Smooth muscle cell (in vitro differentiated cells): ENCODE results near the gene TRIM26. TPM values are rescaled to one million over a fixed set of nuclear protein-coding genes. Genes with fewer than 3 reads are reported as not detected.

Experiments
- DNase-seq: peaks from one replicate; lab custom pipeline; 2025; ENCODE audit not compliant: unreplicated experiment; lab: John Stamatoyannopoulos, UW
- H2AFZ ChIP-seq: fragments of 200-600 bp; sonication (generic); 2 replicates; pipeline ENCODE4 v1.6.0; 2016; ENCODE audit warnings: antibody characterized with exemption, low read depth, mild to moderate bottlenecking
- H3F3A ChIP-seq: fragments of 200-600 bp; sonication (generic); 2 replicates; pipeline ENCODE4 v1.6.0; 2017; ENCODE audit warnings: antibody characterized with exemption, low read depth
- H3K27ac ChIP-seq: fragments of 200-600 bp; sonication (generic); 2 replicates; pipeline ENCODE4 v1.5.1; 2016; ENCODE audit warnings: low read depth, mild to moderate bottlenecking
- H3K27me3 ChIP-seq: fragments of 200-600 bp; sonication (generic); 2 replicates; pipeline ENCODE4 v1.6.1; 2016; ENCODE audit warnings: low read depth, mild to moderate bottlenecking
- H3K36me3 ChIP-seq: fragments of 200-600 bp; sonication (generic); 2 replicates; pipeline ENCODE4 v1.5.1; 2016; ENCODE audit warnings: low read depth
- H3K4me1 ChIP-seq: fragments of 200-600 bp; sonication (generic); 2 replicates; pipeline ENCODE4 v1.5.1; 2016; ENCODE audit warnings: low read depth
- H3K4me2 ChIP-seq: fragments of 200-600 bp; sonication (generic); 2 replicates; pipeline ENCODE4 v1.6.0; 2016; ENCODE audit warnings: mild to moderate bottlenecking
- H3K4me3 ChIP-seq: fragments of 200-600 bp; sonication (generic); 2 replicates; pipeline ENCODE4 v1.5.1; 2016; ENCODE audit warnings: mild to moderate bottlenecking
- H3K79me2 ChIP-seq: fragments of 200-600 bp; sonication (generic); 2 replicates; pipeline ENCODE4 v1.6.0; 2016; ENCODE audit warnings: low read depth, mild to moderate bottlenecking
- H3K9ac ChIP-seq: fragments of 200-600 bp; sonication (generic); 2 replicates; pipeline ENCODE4 v1.6.0; 2016; ENCODE audit warnings: low read depth
- H3K9me3 ChIP-seq: fragments of 200-600 bp; sonication (generic); replicated peaks from 2 replicates; pipeline ENCODE4 v1.5.1; 2016; ENCODE audit warnings: low read depth
- H4K20me1 ChIP-seq: fragments of 200-600 bp; sonication (generic); 2 replicates; pipeline ENCODE4 v1.6.0; 2016; ENCODE audit warnings: low read depth
- CTCF ChIP-seq: fragments of 200-600 bp; sonication (generic); IDR thresholded peaks from 2 replicates; pipeline ENCODE4 v1.5.1; 2017; ENCODE audit warnings: borderline replicate concordance, mild to moderate bottlenecking, antibody characterized with exemption; ENCODE audit not compliant: insufficient read depth, poor library complexity, severe bottlenecking
- WGBS: methylation state at CpG from one replicate; pipeline ENCODE4 v1.1.7; 2016; ENCODE audit warnings: low lambda C conversion rate; 5-methylcytosine and 5-hydroxymethylcytosine counted together
- polyA plus RNA-seq: library from polyadenylated mRNA; unstranded; fragments of >200 nt; fragmentation: Nextera tagmentation; extraction: Ambion mirVana; gene quantifications from 2 replicates; pipeline ENCODE4 v1.2.1, GENCODE V29; 2016
- total RNA-seq: library from RNA; depleted of rRNA; stranded (reverse); fragments of >200 nt; gene quantifications from 2 replicates; pipeline ENCODE4 v1.2.3, GENCODE V29; 2014

Gene TRIM26
- total and polyA plus RNA-seq, 2 experiments from 2014 or later: 17.1 to 21.3 TPM

- Histone ChIP-seq H3K79me2 (peaks cover 31% of the 10 kb centered on the region), H3K36me3 (peaks cover 7% of the 10 kb centered on the region), H3K4me1 (no peaks in the 10 kb centered on the region), H3K9me3 (no peaks in the 10 kb centered on the region), H3K27me3 (no peaks in the 10 kb centered on the region), H3K4me2 (no peak overlapping the region), H3K27ac (no peak overlapping the region), H3K4me3 (no peak overlapping the region), H4K20me1 (peaks cover 47% of the 10 kb centered on the region), H3K9ac (no peak overlapping the region), H2AFZ (no peak overlapping the region), H3F3A (no peaks in the 10 kb centered on the region)
- no peak for DNase-seq
- TF ChIP-seq CTCF: no peak
- WGBS: 97% methylated on average over 30 of the region's 34 CpGs
Observed at GRCh38 chr6:30198166-30199084, 14.8 kb downstream of the TRIM26 start.

- no peaks in the 10 kb centered on the region for H3K4me1 ChIP-seq
- H3K9me3 ChIP-seq: no peaks in the 10 kb centered on the region
- no peak for TF ChIP-seq CTCF
- H3K27ac ChIP-seq: no peak overlapping the region
- H3K4me2 ChIP-seq: no peak overlapping the region
- peaks cover 26% of the 10 kb centered on the region for H4K20me1 ChIP-seq
- H3K4me3 ChIP-seq: no peak overlapping the region
- peaks cover 8% of the 10 kb centered on the region for H3K36me3 ChIP-seq
- no peak overlapping the region for H3K9ac ChIP-seq
- no peaks in the 10 kb centered on the region for H3K27me3 ChIP-seq
- peaks cover 12% of the 10 kb centered on the region for H3K79me2 ChIP-seq
- H2AFZ ChIP-seq: no peak overlapping the region
- no peaks in the 10 kb centered on the region for H3F3A ChIP-seq
- WGBS: over 99% methylated on average over 12 of the region's 12 CpGs
- no peak for DNase-seq
Observed at GRCh38 chr6:30196376-30196775, 16.8 kb downstream of the TRIM26 start.

- Histone ChIP-seq H3K4me3 (no peak overlapping the region), H3F3A (no peaks in the 10 kb centered on the region), H3K9ac (no peak overlapping the region), H3K79me2 (peaks cover 8% of the 10 kb centered on the region), H3K9me3 (no peaks in the 10 kb centered on the region), H3K4me1 (no peaks in the 10 kb centered on the region), H2AFZ (no peak overlapping the region), H3K4me2 (no peak overlapping the region), H3K27me3 (no peaks in the 10 kb centered on the region), H4K20me1 (peaks cover 22% of the 10 kb centered on the region), H3K27ac (no peak overlapping the region), H3K36me3 (peaks cover 8% of the 10 kb centered on the region)
- WGBS: 100% methylated on average over 1 of the region's 1 CpG
- no peak for TF ChIP-seq CTCF
- DNase-seq: no peak
Observed at GRCh38 chr6:30195951-30196350, 17.3 kb downstream of the TRIM26 start.
